Stimulated activated CD8-positive, alpha-beta memory T cell treated with anti-CD3 and anti-CD28 coated beads, Interleukin-7, amount 100 ng/mL, for 24 hours (primary cell): Measurements from ENCODE around the gene ITGA6.

Experiments used
- DNase-seq: peaks from one replicate; pipeline ENCODE4 v3.0.0-alpha.2; 2020; ENCODE audit warnings: low read depth

Gene ITGA6

GRCh38 chr2:172427256-172427989 lies at the start of gene ITGA6:
ITGA6 (plus strand) TSS chr2:172427586.
- peak; percentile 37 for DNase-seq

- no peak for DNase-seq
Measured at GRCh38 chr2:172380436-172381274, 46.7 kb upstream of the ITGA6 start.

GRCh38 chr2:172381275-172382027 lies 45.9 kb upstream of the ITGA6 start:
- DNase-seq = no peak

GRCh38 chr2:172387361-172387760 lies 40.0 kb upstream of the ITGA6 start:
- no peak for DNase-seq

- DNase-seq = no peak
Measured at GRCh38 chr2:172389685-172390339, 37.6 kb upstream of the ITGA6 start.

- no peak for DNase-seq
Measured at GRCh38 chr2:172394002-172394401, 33.4 kb upstream of the ITGA6 start.

GRCh38 chr2:172395503-172395902 lies 31.9 kb upstream of the ITGA6 start:
- no peak for DNase-seq

GRCh38 chr2:172397148-172397834 lies 30.1 kb upstream of the ITGA6 start:
- no peak for DNase-seq

GRCh38 chr2:172398440-172398839 lies 28.9 kb upstream of the ITGA6 start:
- no peak for DNase-seq

GRCh38 chr2:172399765-172400164 lies 27.6 kb upstream of the ITGA6 start:
- DNase-seq = no peak

GRCh38 chr2:172402198-172402597 lies 25.2 kb upstream of the ITGA6 start:
- DNase-seq = no peak

- no peak for DNase-seq
Measured at GRCh38 chr2:172403402-172403801, 24.0 kb upstream of the ITGA6 start.

- no peak for DNase-seq
Measured at GRCh38 chr2:172403881-172404468, 23.4 kb upstream of the ITGA6 start.

- no peak for DNase-seq
Measured at GRCh38 chr2:172404824-172405223, 22.6 kb upstream of the ITGA6 start.

- DNase-seq = no peak
Measured at GRCh38 chr2:172405673-172406072, 21.7 kb upstream of the ITGA6 start.

- DNase-seq = no peak
Measured at GRCh38 chr2:172408143-172408766, 19.1 kb upstream of the ITGA6 start.

GRCh38 chr2:172409042-172409441 lies 18.3 kb upstream of the ITGA6 start:
- DNase-seq = no peak

GRCh38 chr2:172412984-172413492 lies 14.3 kb upstream of the ITGA6 start:
- DNase-seq = no peak

GRCh38 chr2:172415157-172415864 lies 12.1 kb upstream of the ITGA6 start:
- no peak for DNase-seq

- no peak for DNase-seq
Measured at GRCh38 chr2:172415865-172416183, 11.6 kb upstream of the ITGA6 start.
